Stimulated activated CD4-positive, alpha-beta T cell treated with anti-CD3 and anti-CD28 coated beads, Interleukin-1b, Interleukin-23, amount 100 ng/mL, for 48 hours (primary cell): ENCODE measurements around the gene COL4A2.

Experiments used
- DNase-seq: peaks from one replicate; pipeline ENCODE4 v3.0.0-alpha.2; 2020

COL4A2 gene

GRCh38 chr13:110407021-110407420, 99.9 kb downstream of the COL4A2 start:
- DNase-seq = no peak

- no peak for DNase-seq
Measured at GRCh38 chr13:110407531-110407930, 100.4 kb downstream of the COL4A2 start.

GRCh38 chr13:110408286-110408685, 101.2 kb downstream of the COL4A2 start:
- DNase-seq = no peak

GRCh38 chr13:110409581-110409992, 102.5 kb downstream of the COL4A2 start:
- DNase-seq = no peak

GRCh38 chr13:110410000-110410399, 102.9 kb downstream of the COL4A2 start:
- no peak for DNase-seq

- no peak for DNase-seq
Measured at GRCh38 chr13:110410936-110411687, 104.0 kb downstream of the COL4A2 start.

- no peak for DNase-seq
Measured at GRCh38 chr13:110411688-110412059, 104.6 kb downstream of the COL4A2 start.

GRCh38 chr13:110412132-110412914, 105.2 kb downstream of the COL4A2 start:
- DNase-seq = peak; percentile 72

- DNase-seq = no peak
Measured at GRCh38 chr13:110413016-110413675, 106.1 kb downstream of the COL4A2 start.

- DNase-seq = no peak
Measured at GRCh38 chr13:110413676-110414040, 106.6 kb downstream of the COL4A2 start.

GRCh38 chr13:110414283-110414682, 107.2 kb downstream of the COL4A2 start:
- no peak for DNase-seq

- no peak for DNase-seq
Measured at GRCh38 chr13:110414931-110415330, 107.8 kb downstream of the COL4A2 start.

- peak; percentile 17 for DNase-seq
Measured at GRCh38 chr13:110415669-110416068, 108.6 kb downstream of the COL4A2 start.

GRCh38 chr13:110416131-110417025, 109.3 kb downstream of the COL4A2 start:
- no peak for DNase-seq

- DNase-seq = no peak
Measured at GRCh38 chr13:110418944-110419343, 111.9 kb downstream of the COL4A2 start.

- DNase-seq = no peak
Measured at GRCh38 chr13:110419381-110419791, 112.3 kb downstream of the COL4A2 start.

GRCh38 chr13:110419946-110420345, 112.9 kb downstream of the COL4A2 start:
- no peak for DNase-seq

GRCh38 chr13:110420626-110421025, 113.5 kb downstream of the COL4A2 start:
- DNase-seq = no peak

GRCh38 chr13:110421061-110421460, 114.0 kb downstream of the COL4A2 start:
- no peak for DNase-seq

GRCh38 chr13:110421696-110422385, 114.8 kb downstream of the COL4A2 start:
- DNase-seq = no peak

GRCh38 chr13:110422913-110423688, 116.0 kb downstream of the COL4A2 start:
- DNase-seq = no peak
